ELR (cell line): ENCODE data around the gene COL21A1.

Source experiments
- DNase-seq: peaks from one replicate; pipeline ENCODE4 v3.0.0-alpha.2; 2015; ENCODE audit warnings: low read depth

COL21A1 gene

DNA sequence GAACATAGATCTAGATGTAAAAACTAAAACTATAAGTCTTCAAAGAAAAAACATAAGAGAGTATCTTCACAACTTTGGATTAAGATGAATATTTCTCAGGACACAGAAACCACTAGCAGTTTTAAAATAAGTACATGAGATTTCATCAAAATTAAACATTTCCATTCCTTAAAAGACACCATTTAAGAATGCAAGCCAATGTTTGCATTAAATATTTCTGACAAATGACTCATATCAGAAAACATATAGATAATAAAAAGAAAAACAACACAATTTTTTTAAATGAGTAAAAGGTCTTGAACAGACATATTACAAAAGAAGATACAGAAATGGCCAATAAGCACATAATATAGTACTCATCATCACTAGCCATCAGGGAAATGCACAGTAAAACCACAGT is 59.7 kb downstream of the COL21A1 start:
- DNase-seq: no peak

DNA sequence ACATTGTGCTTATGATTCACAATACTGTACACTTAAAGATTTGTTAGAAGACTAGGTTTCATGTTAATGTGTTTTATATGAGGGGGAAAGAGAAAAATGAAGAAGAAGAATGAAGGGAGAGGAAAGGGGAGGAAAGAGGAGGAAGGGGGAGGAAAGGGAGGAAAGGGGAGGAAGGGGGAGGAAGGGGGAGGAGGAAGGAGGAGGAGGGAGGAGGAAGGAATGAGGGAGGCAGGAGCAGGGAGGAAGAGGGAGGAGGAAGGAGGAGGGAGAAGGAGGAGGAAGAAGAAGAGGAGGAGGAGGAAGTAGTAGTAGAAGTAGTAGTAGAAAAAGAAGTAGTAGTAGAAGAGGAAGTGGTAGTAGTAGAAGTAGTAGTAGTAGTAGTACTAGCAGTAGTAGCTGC is 70.6 kb downstream of the COL21A1 start:
- DNase-seq: no peak

DNA sequence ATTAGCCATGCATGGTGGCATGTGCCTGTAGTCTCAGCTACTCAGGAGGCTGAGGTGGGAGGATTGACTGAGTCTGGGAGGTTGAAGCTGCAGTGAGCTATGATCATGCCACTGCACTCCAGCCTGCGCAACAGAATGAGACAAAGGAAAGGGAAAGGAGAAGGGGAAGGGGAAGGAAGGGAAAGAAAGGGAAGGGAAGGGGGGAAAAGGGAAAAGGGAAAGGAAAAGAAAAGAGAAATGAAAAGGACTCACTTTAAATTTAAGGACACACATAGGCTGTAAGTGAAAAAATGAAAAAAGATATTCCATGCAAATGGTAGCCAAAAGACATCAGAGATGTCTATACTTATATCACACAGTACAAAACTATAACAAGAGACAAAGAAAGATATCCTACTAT is 74.2 kb downstream of the COL21A1 start:
- DNase-seq: no peak

DNA sequence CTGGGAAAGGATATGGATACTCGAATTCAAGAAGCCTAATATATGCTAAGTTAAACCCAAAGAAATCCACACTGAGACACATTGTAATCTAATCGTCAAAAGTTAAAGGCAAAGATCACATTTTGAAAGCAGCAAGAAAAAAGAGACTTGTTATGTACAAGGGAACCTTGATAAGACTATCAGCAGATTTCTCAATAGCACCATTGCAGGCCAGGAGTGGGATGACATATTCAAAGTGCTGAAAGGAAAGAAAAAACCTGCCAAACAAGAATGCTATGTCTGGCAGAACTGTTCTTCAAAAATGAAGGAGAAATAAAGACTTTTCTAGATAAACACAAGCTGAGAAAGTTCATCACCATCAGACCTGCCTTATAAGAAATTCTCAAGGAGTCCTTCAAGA is 75.2 kb downstream of the COL21A1 start:
- no peak for DNase-seq

- DNase-seq: peak; percentile 67
Measured at GRCh38 chr6:56169366-56169765, 78.0 kb downstream of the COL21A1 start.

GRCh38 chr6:56168596-56168995 is 78.8 kb downstream of the COL21A1 start:
- peak; percentile 54 for DNase-seq

GRCh38 chr6:56162081-56162480 is 85.3 kb downstream of the COL21A1 start:
- DNase-seq: no peak

- no peak for DNase-seq
Measured at GRCh38 chr6:56160489-56160888, 86.9 kb downstream of the COL21A1 start.

DNA sequence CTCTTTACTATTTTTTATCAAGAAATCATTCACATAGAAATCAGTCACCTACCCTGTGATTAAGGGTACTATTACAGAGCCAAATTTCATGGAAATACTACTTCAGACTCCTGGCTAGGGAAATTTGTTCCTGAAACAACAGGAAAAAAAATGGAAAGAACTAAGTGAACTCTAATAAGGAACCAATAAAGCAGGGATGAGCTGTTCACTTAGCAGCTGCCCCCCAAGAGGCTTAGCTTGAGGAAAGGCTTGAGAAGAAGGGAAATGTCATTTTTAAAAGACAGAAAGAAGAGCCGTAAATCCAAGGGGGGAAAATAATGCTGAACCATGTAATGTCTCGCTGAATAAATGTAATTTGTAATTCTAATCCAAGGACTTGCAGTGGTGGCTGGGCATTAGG is 88.8 kb downstream of the COL21A1 start:
- DNase-seq: no peak

DNA sequence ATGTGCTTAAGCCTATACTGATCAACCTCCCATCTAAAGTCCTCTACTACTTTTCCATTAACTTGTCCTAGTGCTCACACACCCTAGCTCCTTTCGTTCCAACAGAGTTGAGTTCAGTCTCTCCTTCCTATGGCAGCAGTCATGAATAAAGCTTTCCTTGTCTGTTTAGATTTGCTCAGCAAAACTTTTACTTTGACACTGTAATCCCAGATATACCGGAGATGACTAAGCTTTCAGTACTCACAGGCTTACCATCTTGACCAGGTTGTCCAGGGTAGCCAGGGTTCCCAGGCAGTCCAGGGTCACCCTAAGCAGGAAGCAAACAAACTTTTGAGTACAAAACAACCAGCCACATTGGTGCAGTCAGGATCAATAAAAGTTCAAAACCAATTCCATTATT is 90.7 kb downstream of the COL21A1 start:
- DNase-seq: peak; percentile 57

GRCh38 chr6:56155634-56156141 is 91.7 kb downstream of the COL21A1 start:
- DNase-seq: no peak

DNA sequence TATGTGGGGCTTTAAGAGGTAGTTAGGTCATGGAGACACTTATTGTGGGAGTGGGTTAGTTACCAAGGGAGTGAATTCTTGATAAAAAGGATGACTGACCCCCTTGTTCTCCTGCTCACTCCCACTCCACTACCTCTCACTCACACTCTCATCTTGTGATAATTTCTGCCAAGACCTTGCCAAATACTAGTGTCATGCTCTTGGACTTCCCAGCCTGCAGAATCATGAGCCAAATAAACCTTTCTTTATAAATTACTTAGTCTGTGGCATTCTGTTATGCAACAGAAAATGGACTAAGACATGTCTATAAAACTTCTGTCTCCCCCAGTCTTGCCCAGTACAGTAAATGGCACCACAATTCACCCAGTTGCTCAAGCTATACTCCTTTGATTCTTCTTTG is 93.3 kb downstream of the COL21A1 start:
- no peak for DNase-seq

- DNase-seq: no peak
Measured at GRCh38 chr6:56152611-56153010, 94.8 kb downstream of the COL21A1 start.

DNA sequence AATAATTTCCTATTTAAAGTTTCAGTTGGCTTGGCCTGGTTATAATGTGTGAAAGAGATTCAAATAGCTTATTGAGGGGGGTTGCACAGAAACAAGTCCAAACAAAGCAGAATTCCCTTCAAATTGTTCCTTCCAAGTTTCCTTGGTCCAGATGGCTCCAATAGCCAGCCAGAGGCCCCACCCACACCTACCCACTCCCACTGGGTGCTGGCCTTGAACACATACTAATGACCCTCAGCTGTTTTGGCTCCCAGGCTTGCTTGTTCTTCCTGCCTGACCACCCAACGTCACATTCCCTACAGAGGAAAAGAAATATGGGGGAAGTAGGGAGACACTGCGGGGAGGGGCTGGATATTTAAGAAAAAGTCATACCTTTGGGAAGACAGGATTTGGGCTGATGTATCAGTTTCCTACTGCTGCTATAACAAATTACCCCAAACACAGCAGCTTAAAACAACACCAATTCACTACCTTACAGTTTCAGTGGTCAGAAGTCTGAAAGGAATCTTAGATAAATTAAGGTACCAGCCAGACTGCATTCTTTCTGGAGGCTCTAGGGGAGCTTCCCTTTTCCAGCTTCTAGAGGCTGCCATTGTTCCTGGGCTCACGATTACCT is 95.7 kb downstream of the COL21A1 start:
- no peak for DNase-seq

GRCh38 chr6:56148488-56149186 is 98.7 kb downstream of the COL21A1 start:
- DNase-seq: no peak

- DNase-seq: no peak
Measured at GRCh38 chr6:56147766-56148165, 99.6 kb downstream of the COL21A1 start.

- no peak for DNase-seq
Measured at GRCh38 chr6:56146086-56146485, 101.3 kb downstream of the COL21A1 start.

- peak; percentile 20 for DNase-seq
Measured at GRCh38 chr6:56145616-56146015, 101.8 kb downstream of the COL21A1 start.

DNA sequence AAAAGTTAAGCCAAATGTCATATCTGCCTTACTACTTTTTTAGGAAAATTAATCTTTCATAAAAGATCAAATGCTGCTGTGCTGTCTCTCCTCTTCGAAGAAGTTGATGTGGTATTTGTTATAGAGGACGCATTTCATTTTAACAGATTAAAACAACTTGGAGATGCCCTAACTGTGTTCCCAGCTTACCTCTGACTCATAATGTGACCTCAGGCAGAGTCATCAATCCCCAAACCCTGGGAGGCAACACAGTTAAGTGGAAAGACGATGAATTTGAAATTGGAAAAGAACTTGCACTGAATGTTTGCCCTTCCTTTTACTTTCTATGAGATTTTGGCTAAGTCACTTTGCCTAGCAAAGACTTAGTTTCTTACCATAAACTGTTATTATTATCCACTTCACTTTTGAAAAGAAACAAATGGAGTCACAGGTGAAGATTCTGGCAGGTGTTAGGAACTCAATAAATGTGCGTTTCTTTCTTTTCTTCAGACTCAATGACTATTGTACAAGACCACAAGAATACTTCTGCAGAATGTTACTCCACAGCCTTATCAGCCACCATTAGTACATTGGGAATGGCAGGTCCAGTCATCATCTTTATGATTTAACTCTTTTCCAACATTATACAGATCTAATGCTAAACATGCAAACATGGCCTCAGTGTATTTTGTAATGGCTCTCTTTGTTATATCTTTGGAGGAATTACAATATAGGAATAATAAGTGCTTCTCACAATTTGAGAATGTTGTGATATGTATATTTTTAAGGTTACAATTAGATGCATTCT is 102.6 kb downstream of the COL21A1 start:
- DNase-seq: peak; percentile 86

- peak; percentile 35 for DNase-seq
Measured at GRCh38 chr6:56143796-56144195, 103.6 kb downstream of the COL21A1 start.

GRCh38 chr6:56140090-56140489 is 107.3 kb downstream of the COL21A1 start:
- DNase-seq: no peak

DNA sequence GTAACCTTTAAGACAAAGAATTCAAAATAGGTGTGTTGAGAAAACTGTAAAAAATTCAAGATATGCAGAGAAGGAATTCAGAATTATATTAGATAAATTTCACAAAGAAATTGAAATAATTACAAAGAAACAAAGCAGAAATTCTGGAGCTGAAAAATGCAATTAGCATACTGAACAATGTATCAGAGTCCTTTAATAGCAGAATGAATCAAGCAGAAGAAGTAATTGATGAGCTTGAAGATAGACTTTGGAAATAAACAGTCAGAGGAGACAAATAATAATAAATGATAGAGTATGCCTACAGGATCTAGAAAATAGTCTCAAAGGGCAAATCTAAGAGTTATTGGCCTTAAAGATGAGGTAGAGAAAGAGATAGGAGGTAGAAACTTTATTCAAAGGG is 131.7 kb downstream of the COL21A1 start:
- no peak for DNase-seq

DNA sequence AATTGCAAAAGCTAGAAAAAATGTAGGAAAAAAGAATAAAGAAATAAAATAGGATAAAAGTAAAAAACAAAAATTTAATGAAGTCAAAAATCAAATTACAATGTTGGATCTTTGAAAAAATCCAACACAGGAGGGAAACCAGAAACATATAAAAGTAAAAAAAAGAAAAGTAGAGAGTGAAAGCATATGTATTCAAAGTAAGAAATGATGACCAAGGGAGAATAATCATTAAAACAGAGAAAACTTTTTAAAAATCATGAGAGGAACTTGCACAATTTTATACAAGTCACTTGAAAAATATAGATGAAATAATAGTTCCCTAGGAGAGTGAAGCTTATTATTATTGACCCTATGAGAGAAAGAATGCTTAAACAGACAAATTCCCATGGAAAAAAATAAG is 138.2 kb downstream of the COL21A1 start:
- no peak for DNase-seq
